Nephron (organoid): ENCODE results near the gene AATF.

ENCODE experiments used
- H3K27ac Mint-ChIP-seq, 3 experiments: 2 replicates each; pipeline ENCODE4 v1.8.0; 2020; ENCODE audit warnings: mixed read lengths in 3 of 3, mild to moderate bottlenecking in 2 of 3, moderate library complexity in 1 of 3
- H3K27me3 Mint-ChIP-seq: 2 replicates; pipeline ENCODE4 v1.8.0; 2021; ENCODE audit warnings: low read depth, mild to moderate bottlenecking, moderate library complexity, mixed read lengths
- H3K36me3 Mint-ChIP-seq: 2 replicates; pipeline ENCODE4 v1.8.0; 2020; ENCODE audit warnings: low read depth, mixed read lengths
- H3K4me1 Mint-ChIP-seq: 2 replicates; pipeline ENCODE4 v1.8.0; 2020; ENCODE audit warnings: mixed read lengths
- H3K4me3 Mint-ChIP-seq, 3 experiments: 2 replicates each; pipeline ENCODE4 v1.8.0; 2020; ENCODE audit warnings: mild to moderate bottlenecking in 3 of 3, mixed read lengths in 3 of 3, moderate library complexity in 2 of 3
- H3K9me3 Mint-ChIP-seq: 2 replicates; pipeline ENCODE4 v1.8.0; 2020; ENCODE audit warnings: mixed read lengths
- TF ChIP-seq, protein P1 (sequence below), 3 experiments: fragments of 200-600 bp; sonication (generic); IDR thresholded peaks; one replicate each; pipeline ENCODE4 v1.5.0; 2021; ENCODE audit warnings: antibody characterized with exemption in 3 of 3; ENCODE audit not compliant: unreplicated experiment in 3 of 3

Gene AATF

GRCh38 chr17:37059493-37059892 lies 110.7 kb downstream of the AATF start:
- no peak overlapping the region for H3K4me3 Mint-ChIP-seq
- H3K36me3 Mint-ChIP-seq, result peaks cover 22% of the 10 kb centered on the region
- H3K27me3 Mint-ChIP-seq, result peaks cover 26% of the 10 kb centered on the region
- TF ChIP-seq, protein P1, sequence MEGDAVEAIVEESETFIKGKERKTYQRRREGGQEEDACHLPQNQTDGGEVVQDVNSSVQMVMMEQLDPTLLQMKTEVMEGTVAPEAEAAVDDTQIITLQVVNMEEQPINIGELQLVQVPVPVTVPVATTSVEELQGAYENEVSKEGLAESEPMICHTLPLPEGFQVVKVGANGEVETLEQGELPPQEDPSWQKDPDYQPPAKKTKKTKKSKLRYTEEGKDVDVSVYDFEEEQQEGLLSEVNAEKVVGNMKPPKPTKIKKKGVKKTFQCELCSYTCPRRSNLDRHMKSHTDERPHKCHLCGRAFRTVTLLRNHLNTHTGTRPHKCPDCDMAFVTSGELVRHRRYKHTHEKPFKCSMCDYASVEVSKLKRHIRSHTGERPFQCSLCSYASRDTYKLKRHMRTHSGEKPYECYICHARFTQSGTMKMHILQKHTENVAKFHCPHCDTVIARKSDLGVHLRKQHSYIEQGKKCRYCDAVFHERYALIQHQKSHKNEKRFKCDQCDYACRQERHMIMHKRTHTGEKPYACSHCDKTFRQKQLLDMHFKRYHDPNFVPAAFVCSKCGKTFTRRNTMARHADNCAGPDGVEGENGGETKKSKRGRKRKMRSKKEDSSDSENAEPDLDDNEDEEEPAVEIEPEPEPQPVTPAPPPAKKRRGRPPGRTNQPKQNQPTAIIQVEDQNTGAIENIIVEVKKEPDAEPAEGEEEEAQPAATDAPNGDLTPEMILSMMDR (IDR thresholded peaks at IDR 0.05; ENCODE audit: unreplicated experiment in 3 of 3), result no peak
- H3K9me3 Mint-ChIP-seq, result no peaks in the 10 kb centered on the region
- H3K27ac Mint-ChIP-seq, result no peak overlapping the region
- H3K4me1 Mint-ChIP-seq, result peaks cover 36% of the 10 kb centered on the region

- Mint-ChIP-seq H3K27me3 (peaks cover 31% of the 10 kb centered on the region), H3K4me3 (no peak overlapping the region), H3K4me1 (peaks cover 35% of the 10 kb centered on the region), H3K27ac (no peak overlapping the region), H3K36me3 (peaks cover 16% of the 10 kb centered on the region), H3K9me3 (no peaks in the 10 kb centered on the region)
- TF ChIP-seq, protein P1 (IDR thresholded peaks at IDR 0.05; ENCODE audit: unreplicated experiment in 3 of 3), result no peak
These were observed 111.3 kb downstream of the AATF start for GRCh38 chr17:37060094-37060493.

DNA sequence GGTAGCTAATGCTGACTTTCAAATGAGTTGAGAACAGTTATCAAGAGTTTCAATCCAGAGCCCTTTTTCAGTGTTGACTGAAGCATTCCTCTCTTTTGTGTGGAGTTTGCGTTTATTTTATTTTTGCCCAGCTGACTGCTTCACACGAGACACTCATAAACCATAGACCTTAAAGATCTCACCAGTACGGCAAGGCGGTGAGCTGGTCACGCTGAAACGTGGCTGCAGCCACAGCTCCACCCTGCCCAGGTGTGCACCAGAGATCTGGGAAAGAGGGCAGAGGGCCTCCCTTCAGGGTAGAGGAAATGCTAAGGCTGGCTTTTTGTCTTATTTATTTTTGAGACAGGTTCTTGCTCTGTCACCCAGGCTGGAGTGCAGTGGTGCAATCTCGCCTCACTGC lies 112.2 kb downstream of the AATF start:
- Mint-ChIP-seq H3K36me3 (peaks cover 15% of the 10 kb centered on the region), H3K4me3 (no peak overlapping the region), H3K27ac (peak overlapping the region in 1 of 3 experiments; percentile 29), H3K4me1 (peaks cover 31% of the 10 kb centered on the region), H3K9me3 (no peaks in the 10 kb centered on the region), H3K27me3 (peaks cover 39% of the 10 kb centered on the region)
- TF ChIP-seq, protein P1 (IDR thresholded peaks at IDR 0.05; ENCODE audit: unreplicated experiment in 3 of 3), result no peak

GRCh38 chr17:37062021-37062420 lies 113.3 kb downstream of the AATF start:
- Mint-ChIP-seq H3K27ac (peak overlapping the region in 1 of 3 experiments; percentile 9), H3K4me3 (peak overlapping the region in 1 of 3 experiments; percentile 47), H3K9me3 (no peaks in the 10 kb centered on the region), H3K4me1 (peaks cover 32% of the 10 kb centered on the region), H3K36me3 (peaks cover 5% of the 10 kb centered on the region), H3K27me3 (peaks cover 46% of the 10 kb centered on the region)
- TF ChIP-seq, protein P1 (IDR thresholded peaks at IDR 0.05; ENCODE audit: unreplicated experiment in 3 of 3), result no peak

- no peaks in the 10 kb centered on the region for H3K36me3 Mint-ChIP-seq
- H3K9me3 Mint-ChIP-seq, result no peaks in the 10 kb centered on the region
- peak overlapping the region in 1 of 3 experiments; percentile 11 for H3K27ac Mint-ChIP-seq
- H3K4me3 Mint-ChIP-seq, result no peak overlapping the region
- H3K4me1 Mint-ChIP-seq, result peaks cover 46% of the 10 kb centered on the region
- TF ChIP-seq, protein P1 (IDR thresholded peaks at IDR 0.05; ENCODE audit: unreplicated experiment in 3 of 3), result no peak
- H3K27me3 Mint-ChIP-seq, result peaks cover 62% of the 10 kb centered on the region
These were observed 115.5 kb downstream of the AATF start for GRCh38 chr17:37064206-37064605.

GRCh38 chr17:37064956-37065355 lies 116.2 kb downstream of the AATF start:
- TF ChIP-seq, protein P1 (IDR thresholded peaks at IDR 0.05; ENCODE audit: unreplicated experiment in 3 of 3), result no peak
- Mint-ChIP-seq H3K4me1 (peaks cover 46% of the 10 kb centered on the region), H3K9me3 (no peaks in the 10 kb centered on the region), H3K27ac (peak overlapping the region in 1 of 3 experiments; percentile 11), H3K4me3 (no peak overlapping the region), H3K27me3 (peaks cover 62% of the 10 kb centered on the region), H3K36me3 (no peaks in the 10 kb centered on the region)
